Measurements from ENCODE around the gene WNT3A.
"Not testable (repeated sequence)": the region's sequence is repeated elsewhere in the genome, so short reads cannot be mapped to it uniquely, and the experiment has no call there.

WNT3A gene

GRCh38 chr1:227961651-227962466, 44.9 kb upstream of the WNT3A start:
- Histone ChIP-seq H3K9me3 (replicated peaks; ENCODE audit: insufficient read depth, low read length) (no peaks in the 10 kb centered on the region), H3K4me1 (ENCODE audit: low read length) (no peaks in the 10 kb centered on the region), H2AFZ (ENCODE audit: low read length) (no peak overlapping the region), H3K36me3 (replicated peaks; ENCODE audit: insufficient read depth, low read length) (no peaks in the 10 kb centered on the region), H4K20me1 (ENCODE audit: insufficient read depth, low read length) (no peaks in the 10 kb centered on the region), H3K27ac (ENCODE audit: low read length) (no peak overlapping the region), H3K9ac (ENCODE audit: low read length) (no peak overlapping the region), H3K4me2 (ENCODE audit: low read depth, low read length) (no peak overlapping the region), H3F3A (ENCODE audit: insufficient read depth, low read length) (no peaks in the 10 kb centered on the region), H3K9me2 (replicated peaks; ENCODE audit: insufficient read depth, low read length) (no peaks in the 10 kb centered on the region), H3K4me3 (ENCODE audit: low read length) (no peak overlapping the region), H3K79me2 (ENCODE audit: low read length) (no peaks in the 10 kb centered on the region), H3K27me3 (replicated peaks; ENCODE audit: insufficient read depth, low read length) (no peaks in the 10 kb centered on the region)
- no peak for TF ChIP-seq EZH2phosphoT487 (IDR thresholded peaks at IDR 0.05; ENCODE audit: low read length)
- TF ChIP-seq EZH2 (optimal IDR thresholded peaks at IDR 0.05; ENCODE audit: low read depth, low read length): no peak
- TF ChIP-seq CTCF (IDR thresholded peaks at IDR 0.05; ENCODE audit: low read length): no peak
- no peak for DNase-seq

- not testable (repeated sequence) for H3F3A ChIP-seq (ENCODE audit: insufficient read depth, low read length); DNase-seq; H4K20me1 ChIP-seq (ENCODE audit: insufficient read depth, low read length); H2AFZ ChIP-seq (ENCODE audit: low read length); H3K4me2 ChIP-seq (ENCODE audit: low read depth, low read length); H3K27me3 ChIP-seq (replicated peaks; ENCODE audit: insufficient read depth, low read length); H3K27ac ChIP-seq (ENCODE audit: low read length); H3K4me3 ChIP-seq (ENCODE audit: low read length); H3K9me3 ChIP-seq (replicated peaks; ENCODE audit: insufficient read depth, low read length); H3K9me2 ChIP-seq (replicated peaks; ENCODE audit: insufficient read depth, low read length); H3K36me3 ChIP-seq (replicated peaks; ENCODE audit: insufficient read depth, low read length); H3K4me1 ChIP-seq (ENCODE audit: low read length); H3K9ac ChIP-seq (ENCODE audit: low read length); H3K79me2 ChIP-seq (ENCODE audit: low read length)
Observed at GRCh38 chr1:227966733-227967132, 40.1 kb upstream of the WNT3A start.

- not testable (repeated sequence) for H2AFZ ChIP-seq (ENCODE audit: low read length); H3K27me3 ChIP-seq (replicated peaks; ENCODE audit: insufficient read depth, low read length); H3K4me2 ChIP-seq (ENCODE audit: low read depth, low read length); DNase-seq; H3F3A ChIP-seq (ENCODE audit: insufficient read depth, low read length); H3K27ac ChIP-seq (ENCODE audit: low read length); H3K4me3 ChIP-seq (ENCODE audit: low read length); H3K36me3 ChIP-seq (replicated peaks; ENCODE audit: insufficient read depth, low read length); H3K4me1 ChIP-seq (ENCODE audit: low read length); H3K9me2 ChIP-seq (replicated peaks; ENCODE audit: insufficient read depth, low read length); H4K20me1 ChIP-seq (ENCODE audit: insufficient read depth, low read length); H3K79me2 ChIP-seq (ENCODE audit: low read length); H3K9me3 ChIP-seq (replicated peaks; ENCODE audit: insufficient read depth, low read length); H3K9ac ChIP-seq (ENCODE audit: low read length)
Observed at GRCh38 chr1:227967815-227968214, 39.0 kb upstream of the WNT3A start.

- H3K9me2 ChIP-seq (replicated peaks; ENCODE audit: insufficient read depth, low read length); H4K20me1 ChIP-seq (ENCODE audit: insufficient read depth, low read length); H3F3A ChIP-seq (ENCODE audit: insufficient read depth, low read length); H3K27me3 ChIP-seq (replicated peaks; ENCODE audit: insufficient read depth, low read length); H2AFZ ChIP-seq (ENCODE audit: low read length); H3K36me3 ChIP-seq (replicated peaks; ENCODE audit: insufficient read depth, low read length); H3K79me2 ChIP-seq (ENCODE audit: low read length); H3K4me2 ChIP-seq (ENCODE audit: low read depth, low read length); H3K4me3 ChIP-seq (ENCODE audit: low read length); H3K9me3 ChIP-seq (replicated peaks; ENCODE audit: insufficient read depth, low read length); H3K27ac ChIP-seq (ENCODE audit: low read length); H3K9ac ChIP-seq (ENCODE audit: low read length); DNase-seq; H3K4me1 ChIP-seq (ENCODE audit: low read length): not testable (repeated sequence)
Observed at GRCh38 chr1:227970076-227970995, 36.5 kb upstream of the WNT3A start.

- H3K27me3 ChIP-seq (replicated peaks; ENCODE audit: insufficient read depth, low read length); H3K4me3 ChIP-seq (ENCODE audit: low read length); H3K4me1 ChIP-seq (ENCODE audit: low read length); H3K79me2 ChIP-seq (ENCODE audit: low read length); H3K9me2 ChIP-seq (replicated peaks; ENCODE audit: insufficient read depth, low read length); H3F3A ChIP-seq (ENCODE audit: insufficient read depth, low read length); H3K27ac ChIP-seq (ENCODE audit: low read length); H3K36me3 ChIP-seq (replicated peaks; ENCODE audit: insufficient read depth, low read length); H3K4me2 ChIP-seq (ENCODE audit: low read depth, low read length); DNase-seq; H4K20me1 ChIP-seq (ENCODE audit: insufficient read depth, low read length); H2AFZ ChIP-seq (ENCODE audit: low read length); H3K9me3 ChIP-seq (replicated peaks; ENCODE audit: insufficient read depth, low read length); H3K9ac ChIP-seq (ENCODE audit: low read length): not testable (repeated sequence)
Observed at GRCh38 chr1:227971216-227971615, 35.6 kb upstream of the WNT3A start.

GRCh38 chr1:227971643-227972282, 35.0 kb upstream of the WNT3A start:
- H3K9me2 ChIP-seq (replicated peaks; ENCODE audit: insufficient read depth, low read length); H3K9ac ChIP-seq (ENCODE audit: low read length); H3K36me3 ChIP-seq (replicated peaks; ENCODE audit: insufficient read depth, low read length); H3K4me2 ChIP-seq (ENCODE audit: low read depth, low read length); H3K9me3 ChIP-seq (replicated peaks; ENCODE audit: insufficient read depth, low read length); H3K4me1 ChIP-seq (ENCODE audit: low read length); H3F3A ChIP-seq (ENCODE audit: insufficient read depth, low read length); H3K27me3 ChIP-seq (replicated peaks; ENCODE audit: insufficient read depth, low read length); H3K27ac ChIP-seq (ENCODE audit: low read length); H2AFZ ChIP-seq (ENCODE audit: low read length); H4K20me1 ChIP-seq (ENCODE audit: insufficient read depth, low read length); DNase-seq; H3K79me2 ChIP-seq (ENCODE audit: low read length); H3K4me3 ChIP-seq (ENCODE audit: low read length): not testable (repeated sequence)

All from MM.1S (cell line).